Loucy (cell line): ENCODE results near the gene SAPCD2.

Experiments used
- CTCF ChIP-seq: fragments of 200-600 bp; sonication (generic); conservative IDR thresholded peaks from 2 replicates; pipeline ENCODE4 v1.5.1; 2014; ENCODE audit warnings: mild to moderate bottlenecking, antibody characterized with exemption, low read length
- EZH2phosphoT487 ChIP-seq: fragments of 200-600 bp; IDR thresholded peaks from 2 replicates; pipeline ENCODE4 v1.6.1; 2018; ENCODE audit warnings: antibody characterized with exemption, mild to moderate bottlenecking, moderate library complexity, borderline replicate concordance

GRCh38 chr9:137052998-137053943 lies 17.1 kb downstream of the SAPCD2 start:
- TF ChIP-seq CTCF: no peak
- TF ChIP-seq EZH2phosphoT487: no peak
